GM10248 (cell line): Measurements from ENCODE around the gene DAAM1.

Experiments used
- CTCF ChIA-PET: fragments of 300-600 bp; sonication (Branson Sonifier 250); formaldehyde crosslinking; extraction: SDS; loops from one replicate; lab custom pipeline; 2021; ENCODE audit warnings: antibody characterized with exemption; lab: Yijun Ruan, JAX
- POLR2A ChIA-PET: fragments of 350-650 bp; sonication (Branson Sonifier 250); formaldehyde crosslinking; extraction: SDS; loops from one replicate; lab custom pipeline; 2020; ENCODE audit warnings: antibody characterized with exemption; lab: Yijun Ruan, JAX
- DNase-seq: peaks from one replicate; pipeline ENCODE4 v3.0.0; 2012; ENCODE audit errors: extremely low spot score
- TF ChIP-seq, protein P1 (sequence below): IDR thresholded peaks from 2 replicates; pipeline ENCODE4 v1.5.1; 2012; ENCODE audit warnings: mild to moderate bottlenecking, low read depth; ENCODE audit errors: extremely low read depth, missing control alignments, control extremely low read depth

The DAAM1 gene

GRCh38 chr14:59215322-59215721 is 26.9 kb downstream of the DAAM1 start:
- DNase-seq, result no peak
- POLR2A ChIA-PET, result no interaction called here
- TF ChIP-seq, protein P1, sequence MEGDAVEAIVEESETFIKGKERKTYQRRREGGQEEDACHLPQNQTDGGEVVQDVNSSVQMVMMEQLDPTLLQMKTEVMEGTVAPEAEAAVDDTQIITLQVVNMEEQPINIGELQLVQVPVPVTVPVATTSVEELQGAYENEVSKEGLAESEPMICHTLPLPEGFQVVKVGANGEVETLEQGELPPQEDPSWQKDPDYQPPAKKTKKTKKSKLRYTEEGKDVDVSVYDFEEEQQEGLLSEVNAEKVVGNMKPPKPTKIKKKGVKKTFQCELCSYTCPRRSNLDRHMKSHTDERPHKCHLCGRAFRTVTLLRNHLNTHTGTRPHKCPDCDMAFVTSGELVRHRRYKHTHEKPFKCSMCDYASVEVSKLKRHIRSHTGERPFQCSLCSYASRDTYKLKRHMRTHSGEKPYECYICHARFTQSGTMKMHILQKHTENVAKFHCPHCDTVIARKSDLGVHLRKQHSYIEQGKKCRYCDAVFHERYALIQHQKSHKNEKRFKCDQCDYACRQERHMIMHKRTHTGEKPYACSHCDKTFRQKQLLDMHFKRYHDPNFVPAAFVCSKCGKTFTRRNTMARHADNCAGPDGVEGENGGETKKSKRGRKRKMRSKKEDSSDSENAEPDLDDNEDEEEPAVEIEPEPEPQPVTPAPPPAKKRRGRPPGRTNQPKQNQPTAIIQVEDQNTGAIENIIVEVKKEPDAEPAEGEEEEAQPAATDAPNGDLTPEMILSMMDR, result no peak
- CTCF ChIA-PET, result no interaction called here

GRCh38 chr14:59215757-59216156 is 27.3 kb downstream of the DAAM1 start:
- CTCF ChIA-PET, result no interaction called here
- TF ChIP-seq, protein P1, result no peak
- no peak for DNase-seq
- POLR2A ChIA-PET, result no interaction called here

- TF ChIP-seq, protein P1, result no peak
- POLR2A ChIA-PET, result no interaction called here
- DNase-seq, result no peak
- CTCF ChIA-PET, result interaction anchor here (1.2 to 1.5 kb wide), 2 partner anchors 11 to 14 kb away, joined by 3 read pairs; no protein-coding TSS in a partner anchor
Observed at GRCh38 chr14:59217011-59217410, 28.5 kb downstream of the DAAM1 start.

GRCh38 chr14:59221568-59221967 is 33.1 kb downstream of the DAAM1 start:
- POLR2A ChIA-PET, result no interaction called here
- TF ChIP-seq, protein P1, result no peak
- DNase-seq, result no peak
- CTCF ChIA-PET, result no interaction called here

GRCh38 chr14:59224341-59224740 is 35.9 kb downstream of the DAAM1 start:
- DNase-seq, result no peak
- TF ChIP-seq, protein P1, result no peak
- ChIA-PET POLR2A (no interaction called here), CTCF (no interaction called here)

DNA sequence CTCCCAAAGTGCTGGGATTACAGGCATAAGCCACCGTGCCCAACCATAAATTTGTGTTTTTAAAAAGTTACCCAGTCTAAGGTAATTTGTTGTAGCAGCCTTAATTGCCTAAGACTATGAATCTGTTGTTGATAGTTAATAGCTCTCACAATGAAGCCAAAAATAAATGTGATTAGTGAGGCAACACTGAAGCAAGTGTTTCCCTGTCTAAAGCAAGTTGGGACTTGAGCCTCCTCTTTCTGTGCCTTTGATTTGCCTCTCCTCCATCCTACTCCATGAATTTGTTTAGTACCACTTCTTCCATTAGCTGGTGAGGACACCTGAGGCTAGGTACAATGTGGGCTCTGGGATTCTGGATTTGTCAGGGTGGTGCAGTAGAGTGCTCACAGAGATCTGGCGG is 36.8 kb downstream of the DAAM1 start:
- TF ChIP-seq, protein P1, result no peak
- no peak for DNase-seq
- ChIA-PET CTCF (no interaction called here), POLR2A (no interaction called here)

DNA sequence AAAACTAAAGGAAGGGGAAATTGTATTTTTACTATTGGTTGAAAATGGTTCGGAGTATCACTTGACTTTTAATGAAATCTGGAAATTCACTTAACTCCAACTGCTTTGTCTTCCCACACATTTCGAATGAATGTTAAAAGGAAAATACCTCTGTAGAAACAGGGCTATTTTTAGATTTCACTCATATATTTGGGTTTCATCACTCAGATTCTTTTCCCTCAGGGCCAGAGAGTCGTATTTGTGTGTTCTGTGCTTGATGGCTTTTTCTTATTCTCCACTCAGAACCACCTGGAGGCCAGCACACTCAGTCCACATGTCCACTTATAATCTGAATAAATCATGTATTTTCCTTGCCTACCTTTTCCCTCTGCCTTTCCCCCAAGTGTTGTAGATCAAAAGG is 40.0 kb downstream of the DAAM1 start:
- no peak for DNase-seq
- CTCF ChIA-PET, result no interaction called here
- TF ChIP-seq, protein P1, result no peak
- POLR2A ChIA-PET, result no interaction called here
